NCI-H345 (cell line): ENCODE data around the gene SARM1.
"Not testable (repeated sequence)": the region's sequence is repeated elsewhere in the genome, so short reads cannot be mapped to it uniquely, and the experiment has no call there.

Source experiments
- DNase-seq: peaks from one replicate; lab custom pipeline; 2025; lab: John Stamatoyannopoulos, UW

Gene SARM1

DNA sequence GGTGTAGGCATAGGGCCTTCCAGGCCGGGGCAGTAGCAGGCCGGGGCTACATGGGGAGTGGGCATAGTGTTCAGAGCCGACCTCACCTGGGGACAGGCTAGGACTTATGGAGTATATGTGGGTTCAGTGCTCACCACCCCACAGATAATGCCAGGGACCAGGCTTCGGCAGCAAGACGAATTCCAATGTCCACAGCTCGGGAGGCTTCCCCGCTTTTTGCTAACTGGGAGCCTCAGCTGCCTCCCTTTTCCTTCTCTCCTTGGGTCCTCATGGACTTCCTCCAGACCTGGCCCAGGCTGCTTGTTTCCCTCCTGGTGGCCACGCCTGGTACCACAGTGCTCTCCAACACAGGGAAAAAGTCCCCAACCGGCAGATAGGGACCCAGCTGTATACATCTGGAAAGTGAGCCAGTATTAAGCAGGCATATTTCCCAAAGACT lies 54.6 kb downstream of the SARM1 start:
- no peak for DNase-seq

DNA sequence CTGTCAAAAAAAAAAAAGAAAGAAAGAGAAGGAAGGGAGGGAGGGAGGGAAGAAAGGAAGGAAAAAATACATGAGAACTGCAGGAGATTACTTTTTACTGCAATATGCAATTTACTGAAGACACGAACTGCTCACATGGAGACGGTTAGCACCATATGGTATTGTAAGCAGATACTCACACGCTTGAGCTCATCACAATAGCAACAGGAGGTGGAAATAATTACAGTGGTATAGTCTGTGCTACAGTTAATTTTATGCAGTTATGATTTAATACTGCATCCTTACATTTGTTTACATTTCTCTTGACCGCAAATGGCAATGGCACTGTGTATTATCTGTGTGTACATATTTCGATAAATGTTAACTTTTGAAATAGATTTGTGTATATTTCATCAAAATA lies 55.9 kb downstream of the SARM1 start:
- peak; percentile 12 for DNase-seq

DNA sequence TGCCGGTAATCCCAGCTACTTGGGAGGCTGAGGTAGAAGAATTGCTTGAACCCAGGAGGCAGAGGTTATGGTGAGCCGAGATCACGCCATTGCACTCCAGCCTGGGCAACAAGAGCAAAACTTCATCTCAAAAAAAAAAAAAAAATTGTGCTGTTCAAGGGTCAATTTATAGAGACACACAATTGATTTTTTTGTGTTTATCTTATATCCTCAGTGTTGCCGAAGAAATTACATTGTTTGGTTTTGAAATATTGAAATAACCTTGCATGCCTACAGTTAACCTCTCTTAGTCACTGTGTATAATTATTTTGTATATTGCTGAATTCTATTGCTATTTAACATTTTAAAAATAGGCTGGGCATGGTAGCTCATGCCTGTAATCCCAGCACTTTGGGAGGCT lies 56.5 kb downstream of the SARM1 start:
- DNase-seq = not testable (repeated sequence)

GRCh38 chr17:28433721-28434120 lies 62.2 kb downstream of the SARM1 start:
- no peak for DNase-seq

DNA sequence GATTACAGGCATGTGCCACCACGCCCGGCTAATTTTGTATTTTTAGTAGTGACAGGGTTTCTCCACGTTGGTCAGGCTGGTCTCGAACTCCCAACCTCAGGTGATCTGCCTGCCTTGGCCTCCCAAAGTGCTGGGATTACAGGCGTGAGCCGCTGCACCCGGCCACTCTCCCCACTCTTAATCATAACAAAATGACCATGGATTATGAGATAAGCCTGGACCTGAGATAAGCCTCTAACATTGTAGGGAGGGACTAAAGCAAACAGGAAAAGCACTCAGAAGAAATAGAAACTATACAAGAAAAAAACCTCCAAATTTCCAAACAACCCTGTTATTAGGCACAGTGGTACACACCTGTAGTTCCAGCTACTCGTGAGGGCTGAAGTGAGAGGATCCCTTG lies 62.8 kb downstream of the SARM1 start:
- DNase-seq = not testable (repeated sequence)

GRCh38 chr17:28443901-28444638 lies 72.6 kb downstream of the SARM1 start:
- no peak for DNase-seq

DNA sequence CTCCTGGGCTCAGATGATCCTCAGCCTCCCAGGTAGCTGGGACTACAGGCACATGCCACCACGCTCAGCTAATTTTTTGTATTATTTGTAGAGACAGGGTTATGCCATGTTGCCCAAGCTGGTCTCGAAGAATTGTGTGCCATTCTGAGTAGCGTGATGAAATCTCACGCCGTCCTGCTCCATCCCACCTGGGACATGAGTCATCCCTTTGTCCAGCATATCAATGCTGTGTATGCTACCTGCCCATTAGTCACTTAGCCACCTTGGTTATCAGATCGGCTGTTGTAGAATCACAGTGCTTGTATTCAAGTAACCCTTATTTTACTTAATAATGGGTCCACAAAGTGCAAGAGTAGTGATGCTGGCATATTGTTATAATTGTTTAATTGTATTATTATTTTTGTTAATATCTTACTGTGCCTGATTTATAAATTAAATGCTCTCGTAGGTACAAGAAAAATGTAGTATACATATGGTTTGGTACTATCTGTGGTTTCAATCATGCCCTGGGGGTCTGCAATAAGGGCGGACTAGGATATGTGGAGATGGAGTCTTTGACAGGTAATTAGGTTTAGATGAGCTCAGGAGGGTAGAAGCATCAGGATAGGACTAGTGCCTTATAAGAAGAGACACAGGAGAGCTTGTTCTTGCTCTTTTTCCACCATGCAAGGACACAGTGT lies 75.4 kb downstream of the SARM1 start:
- DNase-seq = no peak

GRCh38 chr17:28447396-28447760 lies 75.9 kb downstream of the SARM1 start:
- no peak for DNase-seq

- DNase-seq = no peak
These were observed 78.4 kb downstream of the SARM1 start for GRCh38 chr17:28449859-28450258.
